Measurements from ENCODE around the gene ALPK3. TPM values are rescaled to one million over a fixed set of nuclear protein-coding genes. Genes with fewer than 3 reads are reported as not detected.
A peak's percentile ranks its signal among the peaks of the same experiment; 100 is the strongest.

Gene ALPK3
- total RNA-seq, 1 donor from 2014 or later: 7.5 TPM

DNA sequence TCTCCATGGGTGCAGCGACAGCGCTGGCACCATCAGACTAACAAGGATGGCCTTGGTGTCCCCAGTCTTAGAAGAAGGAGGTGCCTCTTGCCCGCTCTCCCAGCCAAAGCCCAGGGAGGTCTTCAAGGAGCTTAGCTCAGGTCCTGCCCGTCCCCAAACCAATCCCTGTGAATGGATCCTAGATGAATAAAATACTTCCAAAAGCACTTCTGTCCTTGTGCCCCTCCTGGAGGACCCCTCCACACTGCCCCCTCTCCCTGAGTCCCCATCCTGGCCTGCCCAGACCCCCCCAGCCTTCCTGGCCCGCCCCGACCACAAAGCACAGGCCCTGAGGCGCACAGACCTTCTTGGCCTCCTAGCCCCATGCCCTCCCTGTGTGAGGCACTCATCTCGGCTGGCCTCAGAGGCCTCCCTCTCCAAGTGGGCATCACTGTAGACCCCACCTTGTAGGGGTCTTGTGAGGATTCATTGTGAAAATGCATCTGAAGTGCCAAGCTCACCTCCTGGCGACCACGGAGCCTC is 75.7 kb downstream of the ALPK3 start:
- no peak for DNase-seq

DNA sequence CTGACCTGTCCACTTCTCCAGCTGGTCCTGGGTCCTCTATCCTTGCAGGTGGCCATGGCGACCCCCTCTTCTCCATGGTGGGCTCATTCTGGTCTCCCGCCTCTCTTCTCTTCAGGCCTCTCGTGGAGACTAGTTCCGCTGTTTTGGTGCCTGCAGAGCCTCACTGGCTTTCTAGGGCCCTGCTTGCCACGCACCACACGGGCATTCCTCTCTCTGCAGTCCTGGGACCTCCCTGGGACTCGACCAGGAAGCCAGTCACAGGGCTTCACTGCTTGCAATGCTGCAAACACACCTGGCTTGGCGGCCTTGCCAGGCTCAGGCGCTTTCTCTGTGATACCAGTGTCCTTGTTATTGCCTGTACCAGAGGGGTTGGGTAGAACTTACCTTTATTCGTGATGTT is 76.5 kb downstream of the ALPK3 start:
- DNase-seq: no peak

DNA sequence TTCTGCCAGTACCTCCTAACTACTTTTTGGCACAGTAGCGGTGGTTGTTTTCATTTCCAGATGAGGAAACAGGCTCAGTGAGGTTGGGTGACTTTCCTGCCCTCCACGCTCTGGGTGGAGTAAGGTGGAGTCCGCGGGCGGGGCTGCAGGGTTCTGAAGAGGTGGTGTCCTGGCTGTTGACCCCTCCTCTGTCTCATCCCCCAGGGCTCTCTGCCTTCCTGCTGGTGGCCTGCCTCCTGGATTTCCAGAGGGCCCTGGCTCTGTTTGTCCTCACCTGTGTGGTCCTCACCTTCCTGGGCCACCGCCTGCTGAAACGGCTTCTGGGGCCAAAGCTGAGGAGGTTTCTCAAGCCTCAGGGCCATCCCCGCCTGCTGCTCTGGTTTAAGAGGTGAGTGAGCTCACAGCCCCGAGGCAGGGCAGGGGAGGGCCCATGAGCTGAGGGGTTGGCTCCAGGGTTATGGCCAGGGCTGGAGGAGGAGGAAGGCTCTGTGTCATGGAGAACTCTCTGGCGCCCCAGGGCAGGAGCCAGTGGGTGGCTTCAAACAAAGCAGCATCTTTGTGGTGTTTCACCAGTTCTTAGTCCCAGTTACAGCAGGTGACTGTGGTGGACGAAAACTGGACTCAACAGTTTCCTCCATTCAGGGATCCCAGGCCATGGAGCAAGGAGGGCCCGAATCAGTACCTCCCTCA is 77.7 kb downstream of the ALPK3 start:
- DNase-seq: no peak

DNA sequence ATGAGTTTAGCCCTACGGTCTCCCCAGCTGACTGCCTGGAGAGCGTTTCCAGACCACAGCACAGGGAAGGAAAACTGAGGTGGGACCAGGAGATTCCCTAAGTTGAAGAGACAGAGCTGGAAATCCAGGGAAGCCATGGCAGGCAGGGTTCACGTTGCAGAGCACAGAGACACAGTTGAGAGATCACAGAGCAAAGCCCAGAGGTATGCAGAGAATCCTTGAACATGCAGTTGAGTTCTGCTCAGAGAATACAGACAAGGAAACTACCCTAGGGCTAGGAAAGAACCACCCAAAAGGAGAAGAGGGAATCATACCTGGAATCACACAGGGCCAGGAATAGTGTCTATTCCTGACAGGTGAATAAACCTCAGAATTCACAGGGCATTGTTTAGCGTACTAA is 81.6 kb downstream of the ALPK3 start:
- DNase-seq: no peak

- DNase-seq: no peak
These were observed 82.6 kb downstream of the ALPK3 start for GRCh38 chr15:84899750-84900149.

- no peak for DNase-seq
These were observed 84.4 kb downstream of the ALPK3 start for GRCh38 chr15:84901540-84901939.

DNA sequence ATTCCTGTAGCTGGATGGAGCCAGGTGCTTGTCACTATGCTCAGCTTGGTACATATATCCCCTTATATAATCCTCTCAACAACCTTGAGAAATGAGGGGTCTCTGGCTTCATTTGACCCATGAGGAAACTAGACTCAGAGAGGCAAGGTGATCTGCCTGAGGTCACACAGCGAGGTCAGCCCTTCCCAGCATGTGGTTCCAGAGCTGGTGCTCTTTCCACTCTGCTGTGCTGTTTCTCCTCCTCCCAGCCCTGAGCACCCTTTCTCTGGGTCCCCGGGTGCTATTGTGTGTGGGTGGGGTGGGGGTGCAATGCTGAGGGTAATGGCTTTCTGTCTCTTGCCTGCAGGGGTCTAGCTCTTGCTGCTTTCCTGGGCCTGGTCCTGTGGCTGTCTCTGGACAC is 86.6 kb downstream of the ALPK3 start:
- DNase-seq: no peak

GRCh38 chr15:84904419-84904818 is 87.3 kb downstream of the ALPK3 start:
- DNase-seq: peak; percentile 43

GRCh38 chr15:84905016-84905916 is 88.1 kb downstream of the ALPK3 start:
- DNase-seq: no peak

DNA sequence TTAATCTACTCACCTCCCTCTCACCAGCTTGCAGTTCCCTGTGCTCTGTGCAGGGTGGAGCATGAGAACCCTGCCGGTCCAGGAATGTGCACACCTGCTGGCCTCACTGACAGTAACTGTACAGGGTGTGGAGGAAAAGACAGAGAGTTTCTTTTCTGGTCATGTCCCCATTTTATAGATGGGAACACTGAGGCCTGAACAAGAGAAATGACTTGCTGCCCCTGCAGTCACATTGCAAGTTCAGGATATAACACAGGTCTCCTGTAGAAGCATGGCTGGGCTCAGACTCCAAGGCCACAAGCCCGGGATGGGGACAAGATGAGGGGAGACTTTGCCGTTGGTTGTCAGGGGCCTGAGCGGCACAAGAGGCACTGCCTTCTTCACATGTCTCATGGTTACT is 90.6 kb downstream of the ALPK3 start:
- no peak for DNase-seq

GRCh38 chr15:84908564-84908963 is 91.4 kb downstream of the ALPK3 start:
- DNase-seq: no peak

GRCh38 chr15:84909029-84909428 is 91.9 kb downstream of the ALPK3 start:
- no peak for DNase-seq

DNA sequence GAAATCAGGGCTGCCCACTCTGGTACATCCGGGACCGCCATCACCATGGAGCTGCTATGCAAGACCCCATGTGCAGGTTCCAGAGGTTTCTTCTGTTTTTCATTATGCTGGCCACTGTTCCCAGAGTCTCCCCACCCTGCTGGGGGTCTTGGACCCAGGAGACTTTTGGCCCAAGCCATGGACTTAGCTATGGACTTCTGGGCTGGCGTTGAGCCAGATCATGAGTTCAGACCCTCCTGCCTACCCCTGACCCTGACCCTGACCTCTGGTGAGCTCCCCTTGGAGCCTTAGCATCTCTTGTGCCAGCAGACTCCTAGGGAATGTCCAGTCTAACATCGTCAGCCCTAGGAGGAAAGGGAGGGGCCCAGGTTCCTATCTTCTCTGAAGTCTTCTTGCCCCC is 92.6 kb downstream of the ALPK3 start:
- no peak for DNase-seq

- DNase-seq: no peak
These were observed 93.9 kb downstream of the ALPK3 start for GRCh38 chr15:84910928-84911623.

- DNase-seq: peak; percentile 72
These were observed 94.9 kb downstream of the ALPK3 start for GRCh38 chr15:84911879-84912660.

GRCh38 chr15:84913360-84913723 is 96.2 kb downstream of the ALPK3 start:
- DNase-seq: no peak

DNA sequence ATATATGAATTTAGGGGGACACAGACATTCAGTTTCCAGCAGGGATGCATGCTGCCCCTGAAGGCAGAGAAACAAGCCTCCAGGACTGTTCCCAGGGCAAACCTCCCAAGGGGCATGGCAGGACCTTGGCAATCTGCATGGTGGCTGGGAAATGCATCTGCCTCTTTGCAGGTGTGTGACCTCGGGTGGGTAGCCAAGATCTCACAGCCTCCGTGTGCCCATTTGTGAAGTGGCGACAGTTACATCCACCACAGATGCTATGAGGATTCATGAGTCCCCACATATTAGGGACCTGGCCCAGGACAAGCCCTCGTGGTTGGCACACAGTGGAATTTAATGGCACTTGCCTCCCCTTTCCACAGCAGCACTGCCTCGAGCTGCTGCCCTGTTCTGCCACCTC is 97.2 kb downstream of the ALPK3 start:
- DNase-seq: no peak

- peak; percentile 4 for DNase-seq
These were observed 97.9 kb downstream of the ALPK3 start for GRCh38 chr15:84914909-84915605.

DNA sequence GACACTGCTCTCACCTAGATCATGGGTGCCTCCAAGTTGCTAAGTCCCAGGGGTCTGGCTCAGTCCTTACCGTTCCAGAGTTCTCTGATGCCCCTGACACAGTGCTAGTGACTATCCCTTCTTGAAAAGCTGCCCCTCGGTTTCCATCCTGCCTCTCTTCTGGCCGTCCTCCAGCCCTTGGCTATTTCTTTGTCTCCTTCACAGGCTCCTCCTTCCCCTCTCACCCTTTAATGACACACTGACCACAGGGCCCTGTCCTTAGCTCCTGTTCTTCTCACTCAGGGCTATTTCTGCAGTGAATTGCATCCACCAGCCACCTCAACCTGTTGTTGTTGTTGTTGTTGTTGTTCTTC is 98.4 kb downstream of the ALPK3 start:
- DNase-seq: no peak

DNA sequence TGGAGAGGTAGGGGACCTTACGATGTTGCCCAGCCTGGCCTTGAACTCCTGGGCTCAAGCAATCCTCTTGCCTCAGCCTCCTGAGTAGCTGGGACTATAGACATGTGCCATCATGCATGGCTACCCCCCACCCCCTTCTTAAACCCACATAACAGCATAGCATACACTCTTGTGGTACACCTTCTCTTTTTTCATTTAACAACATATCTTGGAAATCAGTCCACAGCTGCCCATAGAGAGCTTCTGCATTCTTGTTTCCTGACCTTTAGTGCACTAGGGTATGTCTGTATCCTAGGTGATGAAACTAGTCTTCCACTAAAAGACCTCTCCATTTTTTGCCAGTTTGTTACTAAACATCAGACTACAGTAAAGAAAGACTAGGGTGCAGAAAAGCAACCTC is 100.3 kb downstream of the ALPK3 start:
- DNase-seq: no peak

DNA sequence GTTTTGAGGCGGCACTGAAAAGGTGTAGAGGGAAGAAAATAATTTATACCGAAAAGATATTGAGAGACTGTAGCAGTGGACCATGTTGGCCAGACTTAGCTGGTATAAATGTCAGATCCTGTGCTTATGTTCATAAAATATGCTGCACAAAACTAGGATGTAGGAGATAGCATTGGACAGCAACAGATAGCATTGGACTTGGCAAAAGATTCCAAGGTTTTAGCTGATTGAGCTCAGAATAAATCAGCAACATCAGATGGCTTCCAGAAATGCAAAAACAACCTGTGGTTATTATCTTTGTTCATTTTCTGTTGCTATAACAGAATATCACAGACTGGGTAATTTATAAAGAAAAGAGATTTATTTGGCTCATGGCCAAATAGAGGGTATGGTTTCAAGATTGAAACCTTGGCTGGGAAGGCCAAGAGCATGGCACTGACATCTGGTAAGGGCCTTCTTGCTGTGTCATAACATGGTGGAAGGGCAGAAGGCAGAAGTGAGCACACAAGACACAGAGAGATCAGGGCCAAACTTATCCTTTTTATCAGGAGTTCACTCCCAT is 102.0 kb downstream of the ALPK3 start:
- DNase-seq: no peak
